HepG2 (cell line): ENCODE measurements around the gene RALY. TPM values are rescaled to one million over a fixed set of nuclear protein-coding genes. Genes with fewer than 3 reads are reported as not detected.

Source experiments
- ATF7 ChIP-seq, 2 experiments: fragments of 450-650 bp in 1 of 2; sonication (generic) in 1 of 2; formaldehyde crosslinking in 1 of 2; IDR thresholded peaks; 2 replicates each; pipeline versions ENCODE4 v1.4.0 to v1.6.1; 2016 to 2020; ENCODE audit warnings: antibody characterized with exemption in 1 of 2, mild to moderate bottlenecking in 1 of 2, missing genetic modification reagents in 1 of 2
- GATAD2A ChIP-seq: IDR thresholded peaks from 2 replicates; pipeline ENCODE4 v1.6.1; 2016
- HIVEP1 ChIP-seq: sonication (generic); formaldehyde crosslinking; IDR thresholded peaks from 2 replicates; pipeline ENCODE4 v1.4.0; 2020; ENCODE audit warnings: mild to moderate bottlenecking, missing genetic modification reagents
- HMGXB3 ChIP-seq: sonication (generic); formaldehyde crosslinking; IDR thresholded peaks from 2 replicates; pipeline ENCODE4 v1.4.0; 2020; ENCODE audit warnings: missing genetic modification reagents, borderline replicate concordance
- HNF1B ChIP-seq: sonication (generic); formaldehyde crosslinking; IDR thresholded peaks from 2 replicates; pipeline ENCODE4 v1.5.1; 2020; ENCODE audit warnings: mild to moderate bottlenecking, moderate library complexity, missing genetic modification reagents
- MED8 ChIP-seq: sonication (generic); formaldehyde crosslinking; IDR thresholded peaks from 2 replicates; pipeline ENCODE4 v1.8.1; 2023; ENCODE audit warnings: mild to moderate bottlenecking, missing genetic modification reagents; ENCODE audit not compliant: insufficient replicate concordance
- NFKB2 ChIP-seq: sonication (generic); formaldehyde crosslinking; IDR thresholded peaks from 2 replicates; pipeline ENCODE4 v1.4.0; 2020; ENCODE audit warnings: missing genetic modification reagents, borderline replicate concordance
- PAX8 ChIP-seq: sonication (generic); formaldehyde crosslinking; IDR thresholded peaks from 2 replicates; pipeline ENCODE4 v1.8.0; 2022; ENCODE audit warnings: mild to moderate bottlenecking, missing genetic modification reagents, borderline replicate concordance
- PHF5A ChIP-seq: IDR thresholded peaks from one replicate; pipeline ENCODE4 v1.6.1; 2018; ENCODE audit warnings: low read depth, missing genetic modification reagents; ENCODE audit not compliant: unreplicated experiment
- RAD51 ChIP-seq: fragments of 450-650 bp; IDR thresholded peaks from 2 replicates; pipeline ENCODE4 v1.6.1; 2016; ENCODE audit warnings: borderline replicate concordance
- SMC3 ChIP-seq: IDR thresholded peaks from 2 replicates; pipeline ENCODE4 v1.6.1; 2011; ENCODE audit warnings: low read length, improper control_type of control experiment
- TBX3 ChIP-seq: fragments of 450-650 bp; IDR thresholded peaks from 2 replicates; pipeline ENCODE4 v1.6.1; 2017; ENCODE audit warnings: antibody characterized with exemption, mild to moderate bottlenecking, inconsistent platforms, borderline replicate concordance
- TFDP1 ChIP-seq: IDR thresholded peaks from 2 replicates; pipeline ENCODE4 v1.6.1; 2016; ENCODE audit warnings: missing compliant biosample characterization, missing genetic modification reagents, borderline replicate concordance
- ZGPAT ChIP-seq: IDR thresholded peaks from 2 replicates; pipeline ENCODE4 v1.6.1; 2016; ENCODE audit warnings: mild to moderate bottlenecking
- ZNF18 ChIP-seq: sonication (generic); formaldehyde crosslinking; IDR thresholded peaks from 2 replicates; pipeline ENCODE4 v1.8.0; 2022; ENCODE audit warnings: mild to moderate bottlenecking, missing genetic modification reagents; ENCODE audit not compliant: insufficient replicate concordance
- ZNF674 ChIP-seq: sonication (generic); formaldehyde crosslinking; IDR thresholded peaks from 2 replicates; pipeline ENCODE4 v1.5.0; 2020; ENCODE audit warnings: low read depth, mild to moderate bottlenecking, missing genetic modification reagents
- ZNF780A ChIP-seq: sonication (generic); formaldehyde crosslinking; IDR thresholded peaks from 2 replicates; pipeline ENCODE4 v1.8.0; 2022; ENCODE audit warnings: mild to moderate bottlenecking, missing genetic modification reagents, moderate library complexity
- ZNF891 ChIP-seq: sonication (generic); formaldehyde crosslinking; IDR thresholded peaks from 2 replicates; pipeline ENCODE4 v1.5.0; 2020; ENCODE audit warnings: mild to moderate bottlenecking, missing genetic modification reagents
- ZSCAN20 ChIP-seq: sonication (generic); formaldehyde crosslinking; IDR thresholded peaks from 2 replicates; pipeline ENCODE4 v1.4.0; 2020; ENCODE audit warnings: missing genetic modification reagents, mild to moderate bottlenecking, borderline replicate concordance
- polyA plus RNA-seq, 8 experiments: library from polyadenylated mRNA; depleted of rRNA in 3 of 8; stranded (reverse) in 7 of 8; unstranded in 1 of 8; fragments of >200 nt; fragmentation: Illumina TruSeq in 4 of 8; extraction: Trizol in 4 of 8; gene quantifications; 2 replicates each; pipeline versions ENCODE4 v1.2.1 to v1.2.3, GENCODE V29; 2011 to 2016; ENCODE audit warnings: low read depth in 4 of 8, missing spikeins in 1 of 8, mixed read lengths in 1 of 8; ENCODE audit not compliant: insufficient read depth in 1 of 8
- total RNA-seq, 5 experiments: library from RNA; depleted of rRNA; stranded (reverse); fragments of >200 nt; fragmentation: Illumina TruSeq; extraction: Trizol; gene quantifications; 2 replicates each; pipeline ENCODE4 v1.2.3, GENCODE V29; 2016; ENCODE audit warnings: low read depth in 1 of 5

RALY gene
- total and polyA plus RNA-seq, 2 of the 13 experiments (the other 11 are each of a cell fraction or from before 2014, with no cell fraction given), result 178 to 186 TPM

GRCh38 chr20:34022151-34022838, 28.6 kb downstream of the RALY start (continued):
- TF ChIP-seq ZNF674 (CRISPR knock-in tag) (no peak), ZNF780A (no peak), HIVEP1 (no peak), PHF5A (CRISPR knock-in tag) (no peak), ZGPAT (peak; percentile 37; the same call in 1 of the 2 replicates), HNF1B (CRISPR knock-in tag) (no peak), PAX8 (CRISPR knock-in tag) (no peak), ZSCAN20 (CRISPR knock-in tag) (no peak), TBX3 (no peak), MED8 (CRISPR knock-in tag) (no peak), ZNF891 (no peak), ATF7 (IDR thresholded peaks at IDR 0.05) (no peak), ATF7 (CRISPR knock-in tag; IDR thresholded peaks at IDR 0.05) (no peak), NFKB2 (CRISPR knock-in tag) (no peak), RAD51 (no peak), HMGXB3 (no peak), ZNF18 (CRISPR knock-in tag) (no peak), TFDP1 (CRISPR knock-in tag) (no peak), SMC3 (peak; percentile 89), GATAD2A (CRISPR knock-in tag) (no peak)
